ENCODE results near the gene POU6F2.

GRCh38 chr7:38950309-38950708 is 27.4 kb upstream of the POU6F2 start:
- TF ChIP-seq FOXJ3 (CRISPR knock-in tag; IDR thresholded peaks at IDR 0.05; ENCODE audit: borderline replicate concordance) (no peak), CTCF (IDR thresholded peaks at IDR 0.05) (no peak), USF1 (CRISPR knock-in tag; IDR thresholded peaks at IDR 0.05) (no peak), SP1 (CRISPR knock-in tag; conservative IDR thresholded peaks at IDR 0.05) (no peak), USF2 (CRISPR knock-in tag; IDR thresholded peaks at IDR 0.05) (no peak), ATF2 (CRISPR knock-in tag; IDR thresholded peaks at IDR 0.05; ENCODE audit: borderline replicate concordance, low read depth) (no peak)
